ENCODE measurements around the gene RHPN2. TPM values are rescaled to one million over a fixed set of nuclear protein-coding genes. Genes with fewer than 3 reads are reported as not detected.
A peak's percentile ranks its signal among the peaks of the same experiment; 100 is the strongest.

The RHPN2 gene
- total and polyA plus RNA-seq, 2 of the 13 experiments (the other 11 are each of a cell fraction or from before 2014, with no cell fraction given), result 20.3 to 48.0 TPM

DNA sequence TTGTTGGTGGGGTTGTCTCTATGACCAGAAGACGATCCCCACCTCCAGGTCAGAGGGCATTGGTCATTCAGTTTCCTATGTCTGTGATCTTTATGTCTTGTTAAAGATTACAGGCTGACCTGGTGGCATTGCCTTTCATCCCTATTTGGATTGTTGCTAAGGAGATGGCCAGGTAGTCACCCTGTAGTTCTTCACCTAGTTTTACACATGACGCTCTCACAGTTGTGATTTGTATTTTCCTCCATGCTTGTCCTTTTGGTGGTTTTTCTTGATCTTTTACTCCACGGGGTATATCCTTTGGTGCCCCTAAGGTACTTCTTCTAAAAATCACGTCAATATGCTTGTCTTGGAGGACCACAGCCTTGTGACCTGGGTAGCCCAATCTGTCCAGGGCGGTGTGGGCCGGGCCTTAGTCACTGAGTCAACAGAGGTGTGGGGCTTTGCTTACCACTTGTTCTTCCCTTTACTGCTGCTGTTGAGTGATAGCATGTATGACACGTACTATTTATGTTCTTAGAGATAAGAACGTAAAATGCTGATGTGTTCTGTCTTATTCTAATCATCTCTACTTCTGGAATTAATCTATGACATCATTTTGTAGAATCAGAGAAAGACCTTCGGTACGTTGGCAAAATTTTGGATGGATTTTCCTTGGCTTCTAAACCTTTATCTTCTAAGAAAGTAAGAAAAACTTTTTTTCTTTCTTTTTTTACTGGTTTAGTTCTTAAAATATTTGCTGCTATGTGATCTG lies 36.4 kb upstream of the RHPN2 start (continued):
- TF ChIP-seq, protein P1, sequence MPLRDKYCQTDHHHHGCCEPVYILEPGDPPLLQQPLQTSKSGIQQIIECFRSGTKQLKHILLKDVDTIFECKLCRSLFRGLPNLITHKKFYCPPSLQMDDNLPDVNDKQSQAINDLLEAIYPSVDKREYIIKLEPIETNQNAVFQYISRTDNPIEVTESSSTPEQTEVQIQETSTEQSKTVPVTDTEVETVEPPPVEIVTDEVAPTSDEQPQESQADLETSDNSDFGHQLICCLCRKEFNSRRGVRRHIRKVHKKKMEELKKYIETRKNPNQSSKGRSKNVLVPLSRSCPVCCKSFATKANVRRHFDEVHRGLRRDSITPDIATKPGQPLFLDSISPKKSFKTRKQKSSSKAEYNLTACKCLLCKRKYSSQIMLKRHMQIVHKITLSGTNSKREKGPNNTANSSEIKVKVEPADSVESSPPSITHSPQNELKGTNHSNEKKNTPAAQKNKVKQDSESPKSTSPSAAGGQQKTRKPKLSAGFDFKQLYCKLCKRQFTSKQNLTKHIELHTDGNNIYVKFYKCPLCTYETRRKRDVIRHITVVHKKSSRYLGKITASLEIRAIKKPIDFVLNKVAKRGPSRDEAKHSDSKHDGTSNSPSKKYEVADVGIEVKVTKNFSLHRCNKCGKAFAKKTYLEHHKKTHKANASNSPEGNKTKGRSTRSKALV (CRISPR knock-in tag; IDR thresholded peaks at IDR 0.05), result no peak
- TF ChIP-seq ZC3H13 (CRISPR knock-in tag; IDR thresholded peaks at IDR 0.05) (no peak), ZNF737 (CRISPR knock-in tag; IDR thresholded peaks at IDR 0.05; ENCODE audit: borderline replicate concordance) (no peak), FOXC1 (CRISPR knock-in tag; IDR thresholded peaks at IDR 0.05; ENCODE audit: borderline replicate concordance) (no peak), PTBP1 (IDR thresholded peaks at IDR 0.05; ENCODE audit: low read depth, low read length, poor library complexity, severe bottlenecking) (no peak), TOPORS (CRISPR knock-in tag; IDR thresholded peaks at IDR 0.05) (no peak), POGZ (CRISPR knock-in tag; IDR thresholded peaks at IDR 0.05) (no peak), CENPX (CRISPR knock-in tag; IDR thresholded peaks at IDR 0.05) (no peak), MTA1 (CRISPR knock-in tag; IDR thresholded peaks at IDR 0.05; ENCODE audit: borderline replicate concordance) (no peak), PRPF4 (IDR thresholded peaks at IDR 0.05; ENCODE audit: low read depth, low read length, poor library complexity, severe bottlenecking) (no peak), RBM39 (IDR thresholded peaks at IDR 0.05; ENCODE audit: low read depth, low read length, poor library complexity, severe bottlenecking) (no peak), DR1 (CRISPR knock-in tag; IDR thresholded peaks at IDR 0.05) (no peak), MTF2 (CRISPR knock-in tag; IDR thresholded peaks at IDR 0.05; ENCODE audit: borderline replicate concordance) (no peak), MAFK (conservative IDR thresholded peaks at IDR 0.05 in 1 of 2, IDR thresholded peaks at IDR 0.05 in 1 of 2; ENCODE audit: low read length in 2 of 2) (peak; percentile 26 to 38; a peak in 3 of 4 replicates)
- TF ChIP-seq, protein P2, sequence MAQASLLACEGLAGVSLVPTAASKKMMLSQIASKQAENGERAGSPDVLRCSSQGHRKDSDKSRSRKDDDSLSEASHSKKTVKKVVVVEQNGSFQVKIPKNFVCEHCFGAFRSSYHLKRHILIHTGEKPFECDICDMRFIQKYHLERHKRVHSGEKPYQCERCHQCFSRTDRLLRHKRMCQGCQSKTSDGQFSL (CRISPR knock-in tag; IDR thresholded peaks at IDR 0.05), result 0 out of 2 replicates have a peak, but pooled peaks have one; percentile 41
- TF ChIP-seq, protein P3, sequence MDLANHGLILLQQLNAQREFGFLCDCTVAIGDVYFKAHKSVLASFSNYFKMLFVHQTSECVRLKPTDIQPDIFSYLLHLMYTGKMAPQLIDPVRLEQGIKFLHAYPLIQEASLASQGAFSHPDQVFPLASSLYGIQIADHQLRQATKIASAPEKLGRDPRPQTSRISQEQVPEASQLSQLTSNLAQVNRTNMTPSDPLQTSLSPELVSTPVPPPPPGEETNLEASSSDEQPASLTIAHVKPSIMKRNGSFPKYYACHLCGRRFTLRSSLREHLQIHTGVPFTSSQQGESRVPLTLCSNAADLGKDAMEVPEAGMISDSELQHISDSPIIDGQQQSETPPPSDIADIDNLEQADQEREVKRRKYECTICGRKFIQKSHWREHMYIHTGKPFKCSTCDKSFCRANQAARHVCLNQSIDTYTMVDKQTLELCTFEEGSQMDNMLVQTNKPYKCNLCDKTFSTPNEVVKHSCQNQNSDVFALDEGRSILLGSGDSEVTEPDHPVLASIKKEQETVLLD (CRISPR knock-in tag; IDR thresholded peaks at IDR 0.05; ENCODE audit: low read depth), result no peak
- TF ChIP-seq, protein P4, sequence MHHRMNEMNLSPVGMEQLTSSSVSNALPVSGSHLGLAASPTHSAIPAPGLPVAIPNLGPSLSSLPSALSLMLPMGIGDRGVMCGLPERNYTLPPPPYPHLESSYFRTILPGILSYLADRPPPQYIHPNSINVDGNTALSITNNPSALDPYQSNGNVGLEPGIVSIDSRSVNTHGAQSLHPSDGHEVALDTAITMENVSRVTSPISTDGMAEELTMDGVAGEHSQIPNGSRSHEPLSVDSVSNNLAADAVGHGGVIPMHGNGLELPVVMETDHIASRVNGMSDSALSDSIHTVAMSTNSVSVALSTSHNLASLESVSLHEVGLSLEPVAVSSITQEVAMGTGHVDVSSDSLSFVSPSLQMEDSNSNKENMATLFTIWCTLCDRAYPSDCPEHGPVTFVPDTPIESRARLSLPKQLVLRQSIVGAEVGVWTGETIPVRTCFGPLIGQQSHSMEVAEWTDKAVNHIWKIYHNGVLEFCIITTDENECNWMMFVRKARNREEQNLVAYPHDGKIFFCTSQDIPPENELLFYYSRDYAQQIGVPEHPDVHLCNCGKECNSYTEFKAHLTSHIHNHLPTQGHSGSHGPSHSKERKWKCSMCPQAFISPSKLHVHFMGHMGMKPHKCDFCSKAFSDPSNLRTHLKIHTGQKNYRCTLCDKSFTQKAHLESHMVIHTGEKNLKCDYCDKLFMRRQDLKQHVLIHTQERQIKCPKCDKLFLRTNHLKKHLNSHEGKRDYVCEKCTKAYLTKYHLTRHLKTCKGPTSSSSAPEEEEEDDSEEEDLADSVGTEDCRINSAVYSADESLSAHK (CRISPR knock-in tag; IDR thresholded peaks at IDR 0.05; ENCODE audit: borderline replicate concordance), result no peak
- TF ChIP-seq, protein P5, sequence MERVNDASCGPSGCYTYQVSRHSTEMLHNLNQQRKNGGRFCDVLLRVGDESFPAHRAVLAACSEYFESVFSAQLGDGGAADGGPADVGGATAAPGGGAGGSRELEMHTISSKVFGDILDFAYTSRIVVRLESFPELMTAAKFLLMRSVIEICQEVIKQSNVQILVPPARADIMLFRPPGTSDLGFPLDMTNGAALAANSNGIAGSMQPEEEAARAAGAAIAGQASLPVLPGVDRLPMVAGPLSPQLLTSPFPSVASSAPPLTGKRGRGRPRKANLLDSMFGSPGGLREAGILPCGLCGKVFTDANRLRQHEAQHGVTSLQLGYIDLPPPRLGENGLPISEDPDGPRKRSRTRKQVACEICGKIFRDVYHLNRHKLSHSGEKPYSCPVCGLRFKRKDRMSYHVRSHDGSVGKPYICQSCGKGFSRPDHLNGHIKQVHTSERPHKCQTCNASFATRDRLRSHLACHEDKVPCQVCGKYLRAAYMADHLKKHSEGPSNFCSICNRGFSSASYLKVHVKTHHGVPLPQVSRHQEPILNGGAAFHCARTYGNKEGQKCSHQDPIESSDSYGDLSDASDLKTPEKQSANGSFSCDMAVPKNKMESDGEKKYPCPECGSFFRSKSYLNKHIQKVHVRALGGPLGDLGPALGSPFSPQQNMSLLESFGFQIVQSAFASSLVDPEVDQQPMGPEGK (CRISPR knock-in tag; IDR thresholded peaks at IDR 0.05), result peak; percentile 37; the same call in 1 of the 2 replicates

Measured in HepG2 (cell line).